Gastroesophageal sphincter (tissue), 4 donors: ENCODE measurements around the gene RPL19. TPM values are rescaled to one million over a fixed set of nuclear protein-coding genes. Genes with fewer than 3 reads are reported as not detected.
A peak's percentile ranks its signal among the peaks of the same experiment; 100 is the strongest.

Source experiments
- ATAC-seq: fragments of 150-250 bp; one replicate; pipeline ENCODE4 v1.9.1; 2016; ENCODE audit warnings: mild to moderate bottlenecking, moderate library complexity
- H3K27ac ChIP-seq, 4 donors: fragments of 200-600 bp; sonication (generic) in 3 of 4; 1 replicate in 3 of 4; 2 replicates in 1 of 4; pipeline ENCODE4 v1.5.1; 2016 to 2019
- H3K27me3 ChIP-seq: fragments of 200-600 bp; sonication (generic); one replicate; pipeline ENCODE4 v1.5.1; 2019
- H3K36me3 ChIP-seq, 2 donors: fragments of 200-600 bp; sonication (generic); one replicate each; pipeline ENCODE4 v1.5.1; 2019; ENCODE audit warnings: control low read depth in 1 of 2
- H3K4me1 ChIP-seq, 3 donors: fragments of 200-600 bp; sonication (generic); 1 replicate in 2 of 3; 2 replicates in 1 of 3; pipeline ENCODE4 v1.5.1; 2016 to 2019; ENCODE audit warnings: control low read depth in 2 of 3
- H3K4me3 ChIP-seq, 2 donors: fragments of 200-600 bp; sonication (generic); one replicate each; pipeline ENCODE4 v1.5.1; 2019; ENCODE audit warnings: mild to moderate bottlenecking in 1 of 2, moderate library complexity in 1 of 2
- H3K9me3 ChIP-seq, 3 donors: fragments of 200-600 bp; sonication (generic); one replicate each; pipeline ENCODE4 v1.5.1; 2017 to 2019; ENCODE audit warnings: control low read depth in 2 of 3
- EP300 ChIP-seq: sonication (generic); formaldehyde crosslinking; IDR thresholded peaks from one replicate; pipeline ENCODE4 v1.6.1; 2017; ENCODE audit warnings: antibody characterized with exemption, mild to moderate bottlenecking
- POLR2A ChIP-seq, 2 donors: fragments of 450-650 bp; IDR thresholded peaks; one replicate each; pipeline ENCODE4 v1.6.1; 2017; ENCODE audit warnings: antibody characterized with exemption in 2 of 2, mild to moderate bottlenecking in 2 of 2, moderate library complexity in 1 of 2
- POLR2AphosphoS5 ChIP-seq: sonication (generic); formaldehyde crosslinking; IDR thresholded peaks from one replicate; pipeline ENCODE4 v1.6.1; 2017; ENCODE audit warnings: antibody characterized with exemption
- WGBS, 2 donors: methylation state at CpG; one replicate each; pipeline ENCODE4 v1.1.5; 2018; ENCODE audit warnings: low coverage in 1 of 2; 5-methylcytosine and 5-hydroxymethylcytosine counted together
- total RNA-seq, 4 donors: library from RNA; depleted of rRNA; stranded (reverse); fragments of >200 nt; gene quantifications; one replicate each; pipeline ENCODE4 v1.1.0, GENCODE V29; 2016
- TF ChIP-seq, protein P1 (sequence below), 4 experiments: fragments of 200-600 bp in 2 of 4; fragments of 450-650 bp in 2 of 4; sonication (generic) in 1 of 4; IDR thresholded peaks; one replicate each; pipeline ENCODE4 v1.5.1; 2017 to 2019; ENCODE audit warnings: antibody characterized with exemption in 4 of 4, mild to moderate bottlenecking in 2 of 4, moderate library complexity in 2 of 4

RPL19 gene
- total RNA-seq, 4 donors from 2014 or later = 1,562 to 3,160 (median 2,477) TPM

- H3K4me3 ChIP-seq = no peak overlapping the region
- no CpG with 5 or more reads among the region's 7 CpGs for WGBS, 2 donors
- H3K27me3 ChIP-seq = peaks cover 53% of the 10 kb centered on the region
- H3K36me3 ChIP-seq = no peaks in the 10 kb centered on the region
- TF ChIP-seq POLR2AphosphoS5 (no peak), POLR2A (IDR thresholded peaks at IDR 0.05) (no peak), EP300 (no peak)
- TF ChIP-seq, protein P1, sequence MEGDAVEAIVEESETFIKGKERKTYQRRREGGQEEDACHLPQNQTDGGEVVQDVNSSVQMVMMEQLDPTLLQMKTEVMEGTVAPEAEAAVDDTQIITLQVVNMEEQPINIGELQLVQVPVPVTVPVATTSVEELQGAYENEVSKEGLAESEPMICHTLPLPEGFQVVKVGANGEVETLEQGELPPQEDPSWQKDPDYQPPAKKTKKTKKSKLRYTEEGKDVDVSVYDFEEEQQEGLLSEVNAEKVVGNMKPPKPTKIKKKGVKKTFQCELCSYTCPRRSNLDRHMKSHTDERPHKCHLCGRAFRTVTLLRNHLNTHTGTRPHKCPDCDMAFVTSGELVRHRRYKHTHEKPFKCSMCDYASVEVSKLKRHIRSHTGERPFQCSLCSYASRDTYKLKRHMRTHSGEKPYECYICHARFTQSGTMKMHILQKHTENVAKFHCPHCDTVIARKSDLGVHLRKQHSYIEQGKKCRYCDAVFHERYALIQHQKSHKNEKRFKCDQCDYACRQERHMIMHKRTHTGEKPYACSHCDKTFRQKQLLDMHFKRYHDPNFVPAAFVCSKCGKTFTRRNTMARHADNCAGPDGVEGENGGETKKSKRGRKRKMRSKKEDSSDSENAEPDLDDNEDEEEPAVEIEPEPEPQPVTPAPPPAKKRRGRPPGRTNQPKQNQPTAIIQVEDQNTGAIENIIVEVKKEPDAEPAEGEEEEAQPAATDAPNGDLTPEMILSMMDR (IDR thresholded peaks at IDR 0.05) = no peak
- no peak overlapping the region for H3K27ac ChIP-seq
- ATAC-seq = no peak
- H3K4me1 ChIP-seq = peaks cover 0 to 23% (median 18%) of the 10 kb centered on the region in 3 donors
- H3K9me3 ChIP-seq = no peaks in the 10 kb centered on the region
Measured at GRCh38 chr17:39222151-39222550, 22.1 kb downstream of the RPL19 start.

DNA sequence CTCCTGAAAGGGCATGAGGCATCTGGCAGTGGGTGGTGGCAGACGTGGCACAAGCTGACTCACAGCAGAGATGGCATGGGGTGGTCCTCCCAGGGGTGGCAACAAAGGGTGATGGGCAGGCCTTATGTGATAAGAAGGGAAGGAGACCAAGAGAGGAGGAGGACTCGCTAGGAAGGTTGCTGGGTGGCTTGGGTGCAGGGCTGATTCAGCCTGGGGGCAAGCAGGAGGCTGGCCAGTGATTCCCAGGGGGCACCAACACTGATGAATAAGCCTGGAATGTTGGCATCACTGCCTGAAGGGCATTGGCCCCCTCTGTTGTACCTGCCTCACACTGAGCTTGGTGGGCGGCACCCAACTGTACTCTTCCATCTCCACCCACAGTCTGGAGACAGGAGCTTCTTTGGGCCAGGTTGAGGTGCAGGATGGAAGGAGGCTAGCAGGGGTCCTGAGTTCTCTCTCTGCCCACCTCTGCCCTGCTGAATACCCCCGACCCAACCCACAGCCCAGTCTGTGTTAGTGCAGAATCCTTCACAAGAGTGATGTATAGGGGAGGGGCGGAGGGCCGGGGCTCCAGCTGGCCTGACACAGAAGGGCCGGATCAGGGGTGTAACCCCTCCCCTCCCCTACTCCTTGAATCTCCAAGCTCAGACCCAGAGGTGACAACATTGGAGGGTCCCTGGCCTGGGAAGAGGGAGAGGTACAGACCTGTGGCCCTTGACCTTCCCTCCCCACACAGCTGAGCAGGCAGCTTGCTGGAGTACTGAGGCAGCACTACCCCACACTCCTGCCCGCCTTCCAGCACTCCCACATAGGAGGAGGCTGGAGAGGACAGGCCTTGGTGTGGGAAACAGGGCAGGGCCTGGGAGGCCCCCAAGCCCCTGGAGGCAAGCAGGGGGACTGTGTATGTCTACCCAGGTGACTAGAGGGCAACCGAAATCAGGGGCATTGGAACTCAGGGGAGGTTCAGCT is 23.1 kb downstream of the RPL19 start:
- H3K36me3 ChIP-seq = no peaks in the 10 kb centered on the region
- WGBS, 2 donors = 50 to 100% methylated on average over 1 of the region's 9 CpGs
- no peak overlapping the region for H3K4me3 ChIP-seq
- peaks cover 54% of the 10 kb centered on the region for H3K27me3 ChIP-seq
- H3K4me1 ChIP-seq = peaks cover 0 to 23% (median 18%) of the 10 kb centered on the region in 3 donors
- no peak for ATAC-seq
- TF ChIP-seq POLR2A (IDR thresholded peaks at IDR 0.05) (no peak), POLR2AphosphoS5 (no peak), EP300 (no peak)
- TF ChIP-seq, protein P1 (IDR thresholded peaks at IDR 0.05) = no peak
- no peaks in the 10 kb centered on the region for H3K9me3 ChIP-seq
- no peak overlapping the region for H3K27ac ChIP-seq

GRCh38 chr17:39223907-39224777 is 24.1 kb downstream of the RPL19 start:
- H3K4me3 ChIP-seq = peak overlapping the region in 1 of 2 donors; percentile 54
- peaks cover 62% of the 10 kb centered on the region for H3K27me3 ChIP-seq
- peaks cover 0 to 23% (median 18%) of the 10 kb centered on the region in 3 donors for H3K4me1 ChIP-seq
- H3K27ac ChIP-seq = no peak overlapping the region
- H3K9me3 ChIP-seq = no peaks in the 10 kb centered on the region
- no peak for ATAC-seq
- no peaks in the 10 kb centered on the region for H3K36me3 ChIP-seq
- TF ChIP-seq EP300 = no peak
- TF ChIP-seq POLR2AphosphoS5 = no peak
- TF ChIP-seq, protein P1 (IDR thresholded peaks at IDR 0.05) = no peak
- TF ChIP-seq POLR2A (IDR thresholded peaks at IDR 0.05) = no peak
- 63% methylated on average over 14 of the region's 33 CpGs; no CpG with 5 or more reads in 1 of the 2 donors for WGBS, 2 donors

- H3K36me3 ChIP-seq = no peaks in the 10 kb centered on the region
- H3K9me3 ChIP-seq = no peaks in the 10 kb centered on the region
- WGBS, 2 donors = no CpG with 5 or more reads among the region's 68 CpGs
- H3K27ac ChIP-seq = no peak overlapping the region
- H3K4me1 ChIP-seq = peaks cover 0 to 23% (median 18%) of the 10 kb centered on the region in 3 donors
- TF ChIP-seq, protein P1 (IDR thresholded peaks at IDR 0.05) = peak in 1 of 4 experiments; percentile 3
- no peak for TF ChIP-seq EP300
- H3K27me3 ChIP-seq = peaks cover 65% of the 10 kb centered on the region
- no peak for ATAC-seq
- peak overlapping the region in 1 of 2 donors; percentile 54 for H3K4me3 ChIP-seq
Measured at GRCh38 chr17:39224778-39225307, 24.8 kb downstream of the RPL19 start.
